HG03442 (cell line): Measurements from ENCODE around the gene CARD8.
"Not testable (repeated sequence)": the region's sequence is repeated elsewhere in the genome, so short reads cannot be mapped to it uniquely, and the experiment has no call there.

Experiments
- ATAC-seq: cut with Tn5 transposase; IDR thresholded peaks from one replicate; pipeline ENCODE4 v1.9.1; 2021; ENCODE audit warnings: mild to moderate bottlenecking, moderate library complexity; ENCODE audit not compliant: unreplicated experiment

CARD8 gene

DNA sequence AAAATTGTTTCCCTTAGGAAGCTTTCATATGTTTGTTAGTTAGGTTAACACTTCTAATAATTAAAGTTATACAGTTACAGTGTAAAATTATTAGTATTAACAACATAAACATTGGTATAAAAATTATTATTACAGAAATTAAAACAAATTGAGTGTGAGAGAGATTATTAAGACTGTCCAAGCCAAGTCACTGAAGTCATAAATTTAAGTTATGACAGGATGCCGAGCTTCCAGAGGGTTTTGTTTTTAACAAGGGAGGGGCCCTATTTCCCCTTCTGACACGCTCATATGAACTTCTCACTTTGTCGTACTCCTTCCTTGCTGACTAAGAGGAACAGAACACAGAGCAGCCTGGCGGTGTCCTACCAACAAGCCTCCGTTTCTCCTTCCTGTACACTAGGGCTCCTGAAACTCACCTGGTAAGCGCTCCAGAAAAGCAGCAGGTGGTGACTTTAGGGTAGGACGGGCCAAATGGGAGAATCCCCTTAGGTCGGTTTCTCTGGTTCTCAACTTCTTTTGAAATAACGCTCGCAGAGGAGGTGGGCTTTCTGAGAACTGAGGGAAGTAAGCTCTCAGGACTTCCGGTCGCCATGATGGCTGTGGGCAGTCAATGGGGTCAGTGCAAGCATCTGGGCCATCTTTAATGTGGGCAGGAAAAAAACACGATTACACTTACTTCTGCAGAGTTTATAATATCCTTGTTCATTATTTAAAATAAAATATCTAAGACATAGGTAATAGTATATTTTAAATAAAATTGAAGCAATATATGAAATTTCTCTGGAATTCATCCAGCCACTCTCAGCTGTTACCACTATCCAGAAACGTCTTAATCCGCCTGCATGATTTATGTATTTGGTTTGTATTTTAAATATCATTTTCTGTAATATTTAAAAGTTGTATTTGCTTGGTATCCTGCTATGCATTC, at the start of gene CARD8:
Gene CARD8 (minus strand): TSS at position 537 of the 928 bp plus-strand sequence. CDS start 14,892 bp downstream, outside the sequence.
- ATAC-seq, result peak; percentile 57

DNA sequence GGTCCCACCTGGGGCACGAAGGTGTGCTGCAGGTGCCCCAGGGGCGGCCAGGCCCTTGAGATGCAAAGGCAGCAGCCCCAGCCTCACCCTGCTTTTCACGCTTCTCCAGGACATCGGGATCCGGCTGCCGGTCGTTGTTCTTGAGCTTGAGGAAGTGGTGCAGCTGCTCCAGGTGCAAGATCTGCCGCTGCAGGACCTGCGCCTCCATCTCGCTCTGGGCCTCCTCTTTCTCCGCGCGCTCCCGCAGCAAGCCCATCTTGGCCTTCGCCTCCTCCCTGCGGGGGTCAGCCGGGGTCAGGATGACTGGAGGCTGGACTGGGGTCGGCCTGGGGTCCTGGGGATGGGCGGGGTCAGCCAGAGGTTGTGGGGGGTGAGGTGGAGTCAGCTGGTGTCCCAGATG, 48.2 kb upstream of the CARD8 start:
- ATAC-seq, result no peak

DNA sequence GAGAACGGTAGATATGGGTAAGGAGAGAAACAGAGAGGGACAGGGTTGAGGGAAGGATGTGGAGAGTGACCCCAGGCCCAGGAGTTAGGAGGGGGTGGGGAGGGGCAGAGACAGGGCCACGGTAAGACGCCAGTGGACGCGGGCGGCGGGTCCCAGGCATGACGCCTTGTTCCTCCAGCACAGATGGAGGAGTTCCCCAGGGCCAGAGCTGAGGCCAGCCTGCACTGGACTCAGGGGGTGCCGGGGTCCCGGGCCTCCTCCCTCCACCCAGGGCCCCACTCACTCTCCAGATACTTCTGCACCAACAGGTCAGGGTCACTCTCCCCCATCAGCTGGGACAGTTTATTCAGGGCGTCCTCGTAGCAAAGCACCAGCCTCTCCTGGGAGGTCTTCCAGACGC, 47.7 kb upstream of the CARD8 start:
- no peak for ATAC-seq

DNA sequence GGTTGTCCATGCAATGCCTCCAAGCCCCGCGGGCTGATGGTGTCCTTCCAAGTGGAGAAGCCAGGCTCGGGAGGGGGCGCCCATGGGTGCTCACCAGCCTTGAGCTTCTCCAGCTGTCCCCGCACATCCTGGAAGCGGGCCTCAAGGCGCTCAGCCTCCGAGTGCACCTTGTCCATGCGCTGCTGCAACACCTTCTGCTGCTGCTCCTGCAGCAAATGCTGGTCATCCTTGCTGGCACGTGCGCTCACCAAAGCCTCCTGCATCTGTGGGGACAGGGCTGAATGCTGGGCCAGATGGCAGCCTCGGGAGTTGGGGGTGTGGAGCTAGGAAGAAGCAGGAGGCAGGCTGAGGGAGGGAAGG, 46.9 kb upstream of the CARD8 start:
- ATAC-seq, result no peak

DNA sequence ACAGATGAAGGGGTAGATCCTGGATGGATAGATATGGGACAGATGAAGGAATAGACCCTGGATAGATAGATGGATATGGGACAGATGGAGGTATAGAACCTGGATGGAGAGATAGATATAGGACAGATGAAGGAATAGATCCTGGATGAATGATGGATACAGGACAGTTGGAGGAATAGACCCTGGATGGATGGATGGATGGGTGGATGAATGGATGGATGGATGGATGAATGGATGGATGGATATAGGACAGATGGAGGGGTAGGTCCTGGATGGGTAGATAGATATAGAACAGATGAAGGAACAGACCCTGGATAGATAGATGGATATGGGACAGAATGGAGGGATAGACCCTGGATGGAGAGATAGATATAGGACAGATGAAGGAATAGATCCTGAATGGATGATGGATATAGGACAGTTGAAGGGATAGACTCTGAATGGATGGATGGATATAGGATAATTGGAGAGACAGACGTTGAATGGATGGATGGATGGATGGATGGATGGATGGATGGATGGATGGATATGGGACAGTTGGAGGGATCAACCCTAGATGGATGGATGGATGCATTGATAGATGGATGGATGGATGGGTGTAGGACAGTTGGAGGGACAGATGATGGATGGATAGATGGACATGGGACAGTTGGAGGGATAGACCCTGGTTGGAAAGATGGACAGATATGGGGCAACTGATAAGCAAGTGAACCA, 46.3 kb upstream of the CARD8 start:
- no peak for ATAC-seq

- ATAC-seq, result no peak
Measured at GRCh38 chr19:48297975-48298374, 42.3 kb upstream of the CARD8 start.

GRCh38 chr19:48296963-48297734, 41.4 kb upstream of the CARD8 start:
- no peak for ATAC-seq

DNA sequence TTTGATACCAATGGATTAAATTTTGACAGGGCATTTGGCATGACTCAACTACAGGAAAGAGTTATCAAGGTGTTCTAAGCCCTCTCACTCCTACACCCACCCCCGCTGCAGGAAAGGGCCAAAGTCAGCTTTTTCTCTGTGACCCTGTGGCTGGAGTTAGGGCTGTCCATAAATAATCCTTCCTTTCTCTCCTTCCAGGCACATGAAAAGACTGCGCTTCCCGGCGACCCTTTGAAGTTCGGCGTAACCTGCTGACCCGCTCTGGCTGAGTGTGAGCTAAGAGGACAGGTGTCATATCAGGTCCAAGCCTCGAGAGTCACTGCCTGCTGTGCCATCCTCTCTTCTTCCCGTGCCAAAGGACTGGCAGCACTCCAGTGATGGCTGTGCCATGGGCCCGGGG, 39.7 kb upstream of the CARD8 start:
- no peak for ATAC-seq

- ATAC-seq, result no peak
Measured at GRCh38 chr19:48292798-48293197, 37.1 kb upstream of the CARD8 start.

GRCh38 chr19:48291489-48291815, 35.7 kb upstream of the CARD8 start:
- ATAC-seq, result not testable (repeated sequence)

DNA sequence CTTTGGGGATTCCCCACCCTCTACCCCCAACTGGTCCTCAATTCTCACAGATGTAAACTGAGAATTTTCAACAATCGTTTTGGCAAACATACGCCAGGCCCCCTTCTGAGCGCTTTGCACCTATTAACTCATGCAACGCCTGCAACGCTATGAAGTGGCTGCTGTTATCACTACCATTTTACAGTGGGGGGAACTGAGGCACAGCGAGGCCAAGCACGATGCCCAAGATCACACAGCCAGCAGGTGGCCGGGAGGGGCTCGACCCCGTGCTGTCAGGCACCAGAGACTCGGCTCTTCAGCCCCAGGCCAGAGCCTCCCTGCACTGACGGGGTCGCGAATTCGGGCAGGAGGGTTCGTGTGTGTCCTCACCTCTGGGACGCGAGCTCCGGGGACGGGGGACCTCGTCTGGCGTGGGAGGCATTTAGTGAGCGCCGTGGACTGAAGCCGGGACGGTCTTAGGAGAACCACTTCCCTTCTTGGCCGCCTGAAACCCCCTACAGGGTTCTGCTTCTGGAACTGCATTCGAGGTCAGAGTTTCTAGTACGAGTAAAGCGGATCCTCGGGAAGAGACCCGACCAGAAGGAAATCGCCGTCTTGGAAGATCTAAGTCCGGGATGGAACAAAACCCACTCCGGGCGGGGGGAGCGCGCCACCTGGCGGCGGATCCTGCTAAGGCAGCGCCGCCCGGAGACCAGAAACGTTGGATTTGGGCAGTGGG, 35.2 kb upstream of the CARD8 start:
- no peak for ATAC-seq

- ATAC-seq, result no peak
Measured at GRCh38 chr19:48290401-48290770, 34.7 kb upstream of the CARD8 start.

DNA sequence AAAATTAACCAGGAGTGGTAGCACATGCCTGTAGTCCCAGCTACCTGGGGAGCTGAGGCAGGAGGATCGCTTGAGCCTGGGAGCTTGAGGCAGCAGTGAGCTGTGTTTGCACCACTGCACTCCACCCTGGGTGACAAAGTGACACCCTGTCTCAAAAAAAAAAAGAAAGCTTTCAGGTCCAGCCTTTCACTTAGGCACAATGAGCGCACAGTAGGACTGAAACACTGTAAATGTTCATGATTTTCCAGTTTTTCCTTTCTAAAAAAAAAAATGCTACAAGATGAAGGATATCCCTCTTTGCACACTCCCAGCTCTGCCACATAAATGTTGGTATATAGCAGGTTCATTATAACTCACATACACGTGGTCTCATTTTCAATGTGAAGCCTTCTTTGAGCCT, 32.0 kb upstream of the CARD8 start:
- ATAC-seq, result no peak

- no peak for ATAC-seq
Measured at GRCh38 chr19:48284896-48285295, 29.2 kb upstream of the CARD8 start.

DNA sequence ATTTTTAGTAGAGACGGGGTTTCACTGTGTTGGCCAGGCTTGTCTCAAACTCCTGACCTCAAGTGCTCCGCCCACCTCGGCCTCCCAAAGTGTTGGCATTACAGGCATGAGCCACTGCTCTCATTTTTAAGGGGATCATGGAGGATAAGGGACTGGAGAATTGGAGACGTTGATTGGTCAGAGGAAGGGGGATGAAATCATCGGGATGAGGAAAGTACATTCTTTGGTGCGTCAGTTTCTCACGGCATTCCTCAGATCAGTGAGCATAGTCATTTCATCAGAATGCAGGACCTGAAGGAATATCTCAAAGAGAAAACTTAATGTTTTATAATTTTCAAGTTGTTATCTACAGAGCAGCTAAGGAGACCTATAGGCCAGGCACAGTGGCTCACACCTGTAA, 28.2 kb upstream of the CARD8 start:
- no peak for ATAC-seq

DNA sequence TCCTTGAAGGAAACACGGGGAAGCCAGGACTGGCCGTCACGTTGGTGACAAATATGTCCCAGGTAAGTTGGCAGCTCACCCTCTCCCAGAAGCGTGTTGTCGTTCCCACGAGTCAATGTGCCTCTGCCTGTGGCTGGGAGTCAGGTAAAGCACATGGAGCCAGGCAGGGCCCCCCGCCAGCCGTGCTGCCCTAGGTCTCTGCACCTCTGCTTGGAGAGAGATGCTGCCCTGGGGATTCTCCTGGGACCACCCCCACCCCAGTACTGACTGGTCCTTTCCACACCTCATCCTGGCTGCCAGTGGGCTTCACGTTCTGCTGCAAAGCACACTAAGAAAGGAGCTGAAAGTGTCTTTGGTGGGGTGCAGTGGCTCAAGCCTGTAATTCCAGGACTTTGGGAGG, 24.0 kb upstream of the CARD8 start:
- no peak for ATAC-seq

DNA sequence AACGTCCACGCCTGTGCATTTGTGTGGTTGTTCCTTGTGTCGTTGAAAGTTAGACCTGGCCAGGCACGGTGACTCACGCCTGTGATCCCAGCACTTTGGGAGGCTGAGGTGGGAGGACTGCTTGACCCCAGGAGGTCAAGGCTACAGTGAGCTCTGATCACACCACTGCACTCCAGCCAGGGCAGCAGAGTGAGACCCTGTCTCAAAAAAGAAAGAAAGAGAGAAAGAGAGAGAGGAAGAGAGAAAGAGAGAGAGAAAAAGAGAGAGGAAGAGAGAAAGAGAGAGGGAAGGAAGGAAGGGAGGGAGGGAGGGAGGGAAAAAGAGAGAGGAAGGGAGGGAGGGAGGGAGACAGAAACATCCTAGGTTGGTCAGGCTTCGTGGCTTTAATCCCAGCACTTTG, 19.2 kb upstream of the CARD8 start:
- ATAC-seq, result no peak

DNA sequence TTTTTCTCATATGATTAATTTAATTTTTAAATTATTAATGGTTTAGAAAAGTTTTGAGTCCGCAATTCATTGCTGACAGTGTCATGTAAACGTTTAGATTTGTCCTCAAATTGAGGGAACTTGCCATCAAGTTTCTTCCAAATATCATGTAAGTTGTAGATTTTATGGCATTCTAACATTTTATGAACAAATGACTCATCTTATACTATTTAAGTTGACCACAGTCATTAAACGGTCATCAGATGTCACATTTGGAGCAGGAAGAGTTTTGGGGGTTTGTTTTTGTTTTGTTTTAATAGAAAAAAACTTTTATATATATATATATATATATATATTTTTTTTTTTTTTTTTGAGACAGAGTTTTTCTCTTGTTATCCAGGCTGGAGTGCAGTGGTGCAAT, 18.5 kb upstream of the CARD8 start:
- ATAC-seq, result no peak

DNA sequence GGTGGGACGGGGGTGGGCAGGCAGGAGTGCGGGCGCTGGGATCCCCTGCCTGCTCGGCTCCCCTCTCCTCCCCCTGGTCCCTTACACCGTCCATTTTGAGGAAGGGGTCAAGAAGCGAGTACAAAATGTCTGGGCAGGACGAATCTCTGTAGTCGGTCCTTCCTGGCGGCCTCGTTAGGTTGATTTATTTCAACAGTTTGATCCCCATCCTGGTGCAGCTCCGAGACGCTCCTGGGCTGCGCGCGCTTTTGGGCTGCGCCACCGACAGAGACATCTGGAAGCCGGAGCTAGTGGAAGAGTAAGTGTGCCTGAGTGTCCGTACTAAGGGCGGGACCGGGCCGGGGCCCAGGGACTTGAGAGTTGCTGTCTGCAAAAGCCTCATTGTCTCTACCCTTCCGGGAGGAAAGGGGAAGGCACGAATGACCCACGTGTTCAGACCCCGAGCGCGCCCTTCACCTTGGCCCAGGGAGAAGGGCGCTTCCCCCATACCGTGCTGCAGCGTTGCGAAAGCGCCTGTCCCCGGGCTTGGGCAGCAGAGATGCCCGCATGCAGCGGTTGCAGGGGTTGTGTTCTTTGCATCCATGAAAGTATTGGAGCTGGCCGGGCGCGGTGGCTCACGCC, 15.9 kb upstream of the CARD8 start:
- ATAC-seq, result no peak

- ATAC-seq, result not testable (repeated sequence)
Measured at GRCh38 chr19:48269617-48270026, 13.9 kb upstream of the CARD8 start.

DNA sequence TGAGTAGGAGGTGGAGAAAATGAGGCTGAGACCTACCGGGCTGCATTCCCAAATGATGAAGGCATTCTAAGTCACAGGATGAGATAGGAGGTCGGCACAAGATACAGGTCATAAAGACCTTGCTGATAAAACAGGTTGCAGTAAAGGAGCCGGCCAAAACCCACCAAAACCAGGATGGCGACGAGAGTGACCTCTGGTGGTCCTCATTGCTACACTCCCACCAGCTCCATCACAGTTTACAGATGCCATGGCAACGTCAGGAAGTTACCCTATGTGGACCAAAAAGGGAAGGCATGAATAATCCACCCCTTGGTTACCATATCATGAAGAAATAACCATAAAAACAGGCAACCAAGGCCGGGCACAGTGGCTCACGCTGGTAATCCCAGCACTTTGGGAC, 9.6 kb upstream of the CARD8 start:
- ATAC-seq, result not testable (repeated sequence)
